Astrocyte (in vitro differentiated cells and primary cell): ENCODE data around the gene ADAM23.

Source experiments
- EZH2 ChIP-seq: IDR thresholded peaks from 2 replicates; pipeline ENCODE4 v1.6.1; 2012; ENCODE audit warnings: mild to moderate bottlenecking, low read length, inconsistent platforms; ENCODE audit not compliant: insufficient read depth
- TF ChIP-seq, protein P1 (sequence below): IDR thresholded peaks from 2 replicates; pipeline ENCODE4 v1.5.1; 2011; ENCODE audit warnings: low read depth, mild to moderate bottlenecking, inconsistent platforms, low read length, moderate library complexity; ENCODE audit not compliant: insufficient read depth

DNA sequence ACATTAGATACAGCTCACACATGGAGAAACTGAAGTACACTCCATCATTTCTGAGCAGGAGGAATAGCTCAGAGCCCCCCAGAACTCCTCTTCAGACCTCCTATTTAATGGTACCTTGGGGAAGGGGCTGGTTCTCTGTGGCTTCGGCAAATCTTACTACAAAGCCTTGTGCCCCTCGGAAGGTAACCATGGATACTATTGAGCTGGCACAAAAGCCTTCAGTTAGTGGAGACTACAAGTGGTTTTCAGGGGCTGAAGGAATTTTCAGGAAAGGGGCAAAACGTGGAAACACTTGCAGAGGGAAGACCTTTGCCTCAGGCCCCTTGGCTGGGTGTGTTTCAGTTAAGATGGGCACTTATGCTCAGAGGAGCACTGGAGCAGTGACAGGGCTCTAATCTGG is 197.9 kb downstream of the ADAM23 start:
- TF ChIP-seq, protein P1, sequence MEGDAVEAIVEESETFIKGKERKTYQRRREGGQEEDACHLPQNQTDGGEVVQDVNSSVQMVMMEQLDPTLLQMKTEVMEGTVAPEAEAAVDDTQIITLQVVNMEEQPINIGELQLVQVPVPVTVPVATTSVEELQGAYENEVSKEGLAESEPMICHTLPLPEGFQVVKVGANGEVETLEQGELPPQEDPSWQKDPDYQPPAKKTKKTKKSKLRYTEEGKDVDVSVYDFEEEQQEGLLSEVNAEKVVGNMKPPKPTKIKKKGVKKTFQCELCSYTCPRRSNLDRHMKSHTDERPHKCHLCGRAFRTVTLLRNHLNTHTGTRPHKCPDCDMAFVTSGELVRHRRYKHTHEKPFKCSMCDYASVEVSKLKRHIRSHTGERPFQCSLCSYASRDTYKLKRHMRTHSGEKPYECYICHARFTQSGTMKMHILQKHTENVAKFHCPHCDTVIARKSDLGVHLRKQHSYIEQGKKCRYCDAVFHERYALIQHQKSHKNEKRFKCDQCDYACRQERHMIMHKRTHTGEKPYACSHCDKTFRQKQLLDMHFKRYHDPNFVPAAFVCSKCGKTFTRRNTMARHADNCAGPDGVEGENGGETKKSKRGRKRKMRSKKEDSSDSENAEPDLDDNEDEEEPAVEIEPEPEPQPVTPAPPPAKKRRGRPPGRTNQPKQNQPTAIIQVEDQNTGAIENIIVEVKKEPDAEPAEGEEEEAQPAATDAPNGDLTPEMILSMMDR, result no peak
- no peak for TF ChIP-seq EZH2
